Peyer's patch (tissue), 4 donors: ENCODE results near the gene PGAM5.

Experiments used
- POLR2A ChIP-seq, 2 donors: fragments of 450-650 bp; IDR thresholded peaks; one replicate each; pipeline ENCODE4 v1.5.1; 2017; ENCODE audit warnings: antibody characterized with exemption in 2 of 2, mild to moderate bottlenecking in 2 of 2, moderate library complexity in 2 of 2
- TF ChIP-seq, protein P1 (sequence below), 6 experiments: fragments of 450-650 bp in 4 of 6; fragments of 200-600 bp in 2 of 6; sonication (generic) in 1 of 6; IDR thresholded peaks; one replicate each; pipeline ENCODE4 v1.5.1; 2017 to 2019; ENCODE audit warnings: antibody characterized with exemption in 6 of 6, mild to moderate bottlenecking in 3 of 6, moderate library complexity in 1 of 6

DNA sequence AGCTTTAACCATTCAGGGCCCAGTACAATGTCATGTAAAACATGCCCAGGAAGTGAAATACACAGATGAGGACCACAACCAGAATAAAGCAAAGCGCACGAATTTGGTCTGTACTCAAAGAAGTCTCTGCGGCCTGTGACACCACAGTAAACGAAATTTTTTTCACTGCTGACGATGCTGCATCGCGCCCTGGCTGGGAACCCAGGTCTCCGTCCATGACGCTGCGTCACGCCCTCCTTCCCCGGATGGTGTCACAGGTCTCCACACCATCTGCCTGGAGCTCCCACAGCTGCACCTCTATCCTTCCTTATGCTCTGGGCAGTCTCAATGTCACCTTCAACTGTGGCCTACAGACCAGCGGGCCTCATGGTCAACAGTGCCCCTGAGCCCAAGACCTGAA is 33.2 kb downstream of the PGAM5 start:
- TF ChIP-seq, protein P1, sequence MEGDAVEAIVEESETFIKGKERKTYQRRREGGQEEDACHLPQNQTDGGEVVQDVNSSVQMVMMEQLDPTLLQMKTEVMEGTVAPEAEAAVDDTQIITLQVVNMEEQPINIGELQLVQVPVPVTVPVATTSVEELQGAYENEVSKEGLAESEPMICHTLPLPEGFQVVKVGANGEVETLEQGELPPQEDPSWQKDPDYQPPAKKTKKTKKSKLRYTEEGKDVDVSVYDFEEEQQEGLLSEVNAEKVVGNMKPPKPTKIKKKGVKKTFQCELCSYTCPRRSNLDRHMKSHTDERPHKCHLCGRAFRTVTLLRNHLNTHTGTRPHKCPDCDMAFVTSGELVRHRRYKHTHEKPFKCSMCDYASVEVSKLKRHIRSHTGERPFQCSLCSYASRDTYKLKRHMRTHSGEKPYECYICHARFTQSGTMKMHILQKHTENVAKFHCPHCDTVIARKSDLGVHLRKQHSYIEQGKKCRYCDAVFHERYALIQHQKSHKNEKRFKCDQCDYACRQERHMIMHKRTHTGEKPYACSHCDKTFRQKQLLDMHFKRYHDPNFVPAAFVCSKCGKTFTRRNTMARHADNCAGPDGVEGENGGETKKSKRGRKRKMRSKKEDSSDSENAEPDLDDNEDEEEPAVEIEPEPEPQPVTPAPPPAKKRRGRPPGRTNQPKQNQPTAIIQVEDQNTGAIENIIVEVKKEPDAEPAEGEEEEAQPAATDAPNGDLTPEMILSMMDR (IDR thresholded peaks at IDR 0.05), result no peak
- TF ChIP-seq POLR2A (IDR thresholded peaks at IDR 0.05), result no peak
